H1 (cell line): ENCODE measurements around the gene KIDINS220. TPM values are rescaled to one million over a fixed set of nuclear protein-coding genes. Genes with fewer than 3 reads are reported as not detected.

ENCODE experiments used
- CTCF ChIA-PET: fragments of 300-600 bp; sonication (Branson Sonifier 250); formaldehyde crosslinking; loops from one replicate; lab custom pipeline; 2021; ENCODE audit not compliant: partially characterized antibody; lab: Charles Lee
- POLR2A ChIA-PET: fragments of 300-600 bp; sonication (Branson Sonifier 250); formaldehyde crosslinking; loops from one replicate; lab custom pipeline; 2021; ENCODE audit warnings: inconsistent platforms; ENCODE audit not compliant: partially characterized antibody; lab: Charles Lee
- DNase-seq, 2 experiments: peaks; one replicate each; pipeline versions ENCODE4 v3.0.0 to v3.0.0-alpha.2; 2010 to 2022; ENCODE audit warnings: low spot score in 2 of 2, low read depth in 1 of 2, mixed read lengths in 1 of 2
- FAIRE-seq: peaks from 2 replicates; lab custom pipeline; 2011; peaks lifted over from hg19 to GRCh38; lab: Jason Lieb, UNC
- H2AFZ ChIP-seq: 2 replicates; pipeline ENCODE4 v1.8.1; 2012; ENCODE audit warnings: low read length, inconsistent platforms
- H2AK5ac ChIP-seq: 2 replicates; pipeline ENCODE4 v1.6.1; 2013; ENCODE audit warnings: low read depth, low read length
- H2BK120ac ChIP-seq: replicated peaks from 2 replicates; pipeline ENCODE3; 2013; ENCODE audit warnings: low read depth, low read length, inconsistent platforms
- H2BK12ac ChIP-seq: 2 replicates; pipeline ENCODE4 v1.6.1; 2013; ENCODE audit warnings: low read depth, low read length
- H2BK15ac ChIP-seq: 2 replicates; pipeline ENCODE4 v1.6.1; 2013; ENCODE audit warnings: low read length
- H2BK20ac ChIP-seq: 2 replicates; pipeline ENCODE4 v1.6.1; 2013; ENCODE audit warnings: low read length
- H2BK5ac ChIP-seq: 2 replicates; pipeline ENCODE4 v1.6.1; 2013; ENCODE audit warnings: low read depth, low read length
- H3K14ac ChIP-seq: 2 replicates; pipeline ENCODE4 v1.6.1; 2013; ENCODE audit warnings: inconsistent platforms; ENCODE audit not compliant: insufficient read length
- H3K18ac ChIP-seq: 2 replicates; pipeline ENCODE4 v1.6.1; 2013; ENCODE audit warnings: low read length; ENCODE audit errors: extremely low read depth
- H3K23ac ChIP-seq: 2 replicates; pipeline ENCODE4 v1.6.1; 2013; ENCODE audit warnings: inconsistent platforms; ENCODE audit not compliant: insufficient read length
- H3K23me2 ChIP-seq: 2 replicates; pipeline ENCODE4 v1.6.1; 2013; ENCODE audit warnings: low read depth, low read length
- H3K27ac ChIP-seq: 2 replicates; pipeline ENCODE4 v1.6.1; 2011; ENCODE audit warnings: low read depth, low read length, inconsistent platforms
- H3K27me3 ChIP-seq, 4 experiments: replicated peaks in 1 of 4; 1 replicate in 1 of 4; 2 replicates in 3 of 4; pipeline versions ENCODE4 v1.6.1 to v1.8.1; 2011 to 2013; ENCODE audit warnings: low read length in 3 of 4, mild to moderate bottlenecking in 3 of 4, inconsistent platforms in 2 of 4, mixed read lengths in 2 of 4, moderate library complexity in 1 of 4; ENCODE audit not compliant: control insufficient read depth in 3 of 4, insufficient read depth in 3 of 4; ENCODE audit errors: extremely low read depth in 1 of 4
- H3K36me3 ChIP-seq, 4 experiments: 2 replicates each; pipeline versions ENCODE4 v1.6.1 to v1.8.1; 2011 to 2013; ENCODE audit warnings: mild to moderate bottlenecking in 4 of 4, low read length in 3 of 4, moderate library complexity in 2 of 4, control low read depth in 1 of 4, inconsistent platforms in 1 of 4; ENCODE audit not compliant: insufficient read depth in 4 of 4, control insufficient read depth in 2 of 4
- H3K4ac ChIP-seq: replicated peaks from 2 replicates; pipeline ENCODE3; 2013; ENCODE audit warnings: low read length, low read depth, mixed read lengths, inconsistent platforms; ENCODE audit not compliant: insufficient read length
- H3K4me1 ChIP-seq, 4 experiments: replicated peaks in 1 of 4; 1 replicate in 1 of 4; 2 replicates in 3 of 4; pipeline versions ENCODE4 v1.6.1 to v1.8.1; 2011 to 2013; ENCODE audit warnings: low read length in 3 of 4, inconsistent platforms in 2 of 4, mixed read lengths in 1 of 4; ENCODE audit not compliant: insufficient read depth in 4 of 4, control insufficient read depth in 3 of 4
- H3K4me2 ChIP-seq, 2 experiments: 2 replicates each; pipeline versions ENCODE4 v1.6.1 to v1.8.1; 2011 to 2013; ENCODE audit warnings: low read depth in 2 of 2, low read length in 2 of 2, control low read depth in 1 of 2, inconsistent platforms in 1 of 2, mild to moderate bottlenecking in 1 of 2; ENCODE audit not compliant: insufficient read depth in 1 of 2
- H3K4me3 ChIP-seq, 4 experiments: fragments of 200-600, 300-600 bp in 1 of 4; sonication (generic), shearing (Covaris generic), sonication (Bioruptor Twin) in 1 of 4; 2 replicates each; pipeline versions ENCODE4 v1.5.1 to v1.8.1; 2011 to 2016; ENCODE audit warnings: low read length in 4 of 4, low read depth in 3 of 4, control low read depth in 2 of 4, inconsistent platforms in 2 of 4, mild to moderate bottlenecking in 2 of 4, mixed read lengths in 1 of 4, moderate library complexity in 1 of 4; ENCODE audit not compliant: insufficient read depth in 2 of 4; ENCODE audit errors: extremely low read depth in 1 of 4
- H3K56ac ChIP-seq: replicated peaks from 2 replicates; pipeline ENCODE3; 2013; ENCODE audit warnings: low read depth, mild to moderate bottlenecking, mixed read lengths, low read length, inconsistent platforms; ENCODE audit not compliant: insufficient read length
- H3K79me1 ChIP-seq: 2 replicates; pipeline ENCODE4 v1.6.1; 2013; ENCODE audit warnings: low read depth, low read length, control low read depth
- H3K79me2 ChIP-seq, 2 experiments: 2 replicates each; pipeline versions ENCODE4 v1.6.1 to v1.8.1; 2012 to 2013; ENCODE audit warnings: low read length in 2 of 2, mild to moderate bottlenecking in 2 of 2, inconsistent platforms in 1 of 2; ENCODE audit not compliant: insufficient read depth in 2 of 2, control insufficient read depth in 1 of 2
- H3K9ac ChIP-seq, 4 experiments: replicated peaks in 1 of 4; 1 replicate in 1 of 4; 2 replicates in 3 of 4; pipeline versions ENCODE4 v1.6.1 to v1.8.1; 2011 to 2013; ENCODE audit warnings: low read depth in 3 of 4, low read length in 3 of 4, control low read depth in 2 of 4, mild to moderate bottlenecking in 2 of 4, moderate library complexity in 2 of 4, inconsistent platforms in 1 of 4; ENCODE audit errors: extremely low read depth in 1 of 4
- H3K9me3 ChIP-seq, 2 experiments: 2 replicates each; pipeline versions ENCODE4 v1.6.1 to v1.8.1; 2012 to 2013; ENCODE audit warnings: mild to moderate bottlenecking in 2 of 2, moderate library complexity in 2 of 2, control low read depth in 1 of 2, inconsistent platforms in 1 of 2, low read depth in 1 of 2, low read length in 1 of 2, mixed read lengths in 1 of 2; ENCODE audit not compliant: insufficient read depth in 2 of 2
- H4K20me1 ChIP-seq, 2 experiments: replicated peaks in 1 of 2; 2 replicates each; pipeline versions ENCODE3 to v1.8.1; 2011 to 2013; ENCODE audit warnings: inconsistent platforms in 2 of 2, low read length in 2 of 2, mild to moderate bottlenecking in 1 of 2; ENCODE audit not compliant: insufficient read depth in 2 of 2, control insufficient read depth in 1 of 2
- H4K5ac ChIP-seq: 2 replicates; pipeline ENCODE4 v1.6.1; 2013; ENCODE audit warnings: low read length, low read depth, mixed read lengths, inconsistent platforms; ENCODE audit not compliant: insufficient read length
- H4K8ac ChIP-seq: 2 replicates; pipeline ENCODE4 v1.8.0; 2013; ENCODE audit warnings: mild to moderate bottlenecking, moderate library complexity, low read length, inconsistent platforms; ENCODE audit not compliant: insufficient read depth; ENCODE audit errors: extremely low read depth
- H4K91ac ChIP-seq: replicated peaks from 2 replicates; pipeline ENCODE3; 2013; ENCODE audit warnings: low read length, mixed read lengths, inconsistent platforms; ENCODE audit not compliant: insufficient read length
- CHD2 ChIP-seq: IDR thresholded peaks from 2 replicates; pipeline ENCODE4 v1.6.1; 2012; ENCODE audit warnings: low read length, improper control_type of control experiment
- EZH2 ChIP-seq: fragments of 200-600 bp; sonication (generic); IDR thresholded peaks from 2 replicates; pipeline ENCODE4 v1.7.1; 2012; ENCODE audit warnings: low read depth, mild to moderate bottlenecking, moderate library complexity, low read length, inconsistent platforms; ENCODE audit not compliant: severe bottlenecking
- HDAC6 ChIP-seq: IDR thresholded peaks from one replicate; pipeline ENCODE4 v1.7.1; 2012; ENCODE audit warnings: low read depth, mild to moderate bottlenecking, inconsistent platforms, low read length, moderate library complexity
- KDM5A ChIP-seq: fragments of 200-600 bp; IDR thresholded peaks from 2 replicates; pipeline ENCODE4 v1.7.1; 2012; ENCODE audit warnings: mild to moderate bottlenecking, low read length, inconsistent platforms, mixed read lengths
- MAFK ChIP-seq: IDR thresholded peaks from 2 replicates; pipeline ENCODE4 v1.6.1; 2012; ENCODE audit warnings: low read depth, mild to moderate bottlenecking, improper control_type of control experiment, low read length
- POLR2AphosphoS5 ChIP-seq: IDR thresholded peaks from 2 replicates; pipeline ENCODE4 v1.6.1; 2011; ENCODE audit warnings: low read depth, low read length
- RAD21 ChIP-seq, 2 experiments: IDR thresholded peaks in 1 of 2; conservative IDR thresholded peaks in 1 of 2; 2 replicates each; pipeline ENCODE4 v1.6.1; 2011; ENCODE audit warnings: low read depth in 2 of 2, low read length in 2 of 2, improper control_type of control experiment in 1 of 2, inconsistent platforms in 1 of 2, mild to moderate bottlenecking in 1 of 2, moderate library complexity in 1 of 2
- RNF2 ChIP-seq: fragments of 200-900, 300-1000 bp; sonication (generic); IDR thresholded peaks from 2 replicates; pipeline ENCODE4 v1.7.1; 2016; ENCODE audit warnings: borderline replicate concordance, low read depth, mild to moderate bottlenecking, antibody characterized with exemption, low read length; ENCODE audit not compliant: poor library complexity, severe bottlenecking; ENCODE audit errors: missing control alignments
- RXRA ChIP-seq: IDR thresholded peaks from 2 replicates; pipeline ENCODE4 v1.6.1; 2011; ENCODE audit warnings: low read depth, mild to moderate bottlenecking, low read length, moderate library complexity; ENCODE audit not compliant: insufficient read depth
- SIX5 ChIP-seq: IDR thresholded peaks from 2 replicates; pipeline ENCODE4 v1.6.1; 2011; ENCODE audit warnings: mild to moderate bottlenecking, low read depth, low read length
- TAF1 ChIP-seq: IDR thresholded peaks from 2 replicates; pipeline ENCODE4 v1.6.1; 2011; ENCODE audit warnings: mild to moderate bottlenecking, low read depth, low read length
- YY1 ChIP-seq: IDR thresholded peaks from 2 replicates; pipeline ENCODE4 v1.6.1; 2011; ENCODE audit warnings: low read depth, mild to moderate bottlenecking, low read length
- ZNF274 ChIP-seq: IDR thresholded peaks from 2 replicates; pipeline ENCODE4 v1.7.0; 2012; ENCODE audit warnings: low read length, borderline replicate concordance; ENCODE audit errors: extremely low read depth
- WGBS, 2 experiments: shearing (Covaris generic) in 1 of 2; methylation state at CpG; one replicate each; pipeline versions ENCODE4 v1.1.6 to v1.1.7; 2013 to 2015; ENCODE audit warnings: low lambda C conversion rate in 2 of 2, mixed read lengths in 2 of 2, inconsistent platforms in 1 of 2, low coverage in 1 of 2, missing lambda C conversion rate in 1 of 2; ENCODE audit not compliant: insufficient replicate concordance in 2 of 2, insufficient coverage in 1 of 2, insufficient read length in 1 of 2; ENCODE audit errors: extremely low coverage in 1 of 2, missing lambda C conversion rate in 1 of 2; 5-methylcytosine and 5-hydroxymethylcytosine counted together
- polyA plus RNA-seq, 7 experiments: library from polyadenylated mRNA; depleted of rRNA in 3 of 7; stranded (reverse) in 5 of 7; unstranded in 2 of 7; fragments of >200 nt in 5 of 7; fragments of 200-250 nt in 2 of 7; gene quantifications; 1 replicate in 5 of 7; 2 replicates in 1 of 7; 4 replicates in 1 of 7; pipeline versions ENCODE4 v1.2.1 to v1.2.3, GENCODE V29; 2011 to 2013; ENCODE audit warnings: missing spikeins in 2 of 7, mixed read lengths in 2 of 7
- total RNA-seq: library from RNA; stranded (reverse); fragmentation: NEBNext Ultra II Directional; extraction: Animal tissue kit (Norgen Biotek cat#: 25700); gene quantifications from 2 replicates; pipeline ENCODE4 v1.2.1, GENCODE V29; 2021

KIDINS220 gene
- total and polyA plus RNA-seq, 2 of the 8 experiments (the other 6 are each of a cell fraction or from before 2014, with no cell fraction given): 21.2 to 27.1 TPM

- Histone ChIP-seq H3K27ac (no peak overlapping the region), H3K79me1 (no peaks in the 10 kb centered on the region), H2BK120ac (no peak overlapping the region), H3K9me3 (no peaks in the 10 kb centered on the region), H4K91ac (no peak overlapping the region), H4K5ac (no peak overlapping the region), H2AK5ac (no peak overlapping the region), H2AFZ (no peak overlapping the region), H3K18ac (no peak overlapping the region), H4K20me1 (no peaks in the 10 kb centered on the region), H3K9ac (no peak overlapping the region), H3K14ac (no peak overlapping the region), H3K4me2 (no peak overlapping the region), H2BK5ac (no peak overlapping the region), H3K4me3 (no peak overlapping the region), H3K79me2 (no peaks in the 10 kb centered on the region), H3K36me3 (peaks cover 0 to 9% (median 5%) of the 10 kb centered on the region in 4 experiments; a peak in 5 of 8 replicates), H3K4me1 (no peaks in the 10 kb centered on the region), H2BK20ac (no peak overlapping the region), H3K27me3 (no peaks in the 10 kb centered on the region), H3K23me2 (no peaks in the 10 kb centered on the region), H4K8ac (no peak overlapping the region), H2BK12ac (no peak overlapping the region), H3K56ac (no peak overlapping the region), H3K23ac (no peak overlapping the region), H3K4ac (no peak overlapping the region), H2BK15ac (no peak overlapping the region)
- ChIA-PET POLR2A (no interaction called here), CTCF (no interaction called here)
- DNase-seq: no peak
- FAIRE-seq: no peak
- WGBS, 2 experiments: 93% methylated on average over 6 of the region's 6 CpGs; no CpG with 5 or more reads in 1 of the 2 experiments
- TF ChIP-seq POLR2AphosphoS5: no peak
- TF ChIP-seq HDAC6: no peak
- no peak for TF ChIP-seq RAD21 (IDR thresholded peaks at IDR 0.05 in 1 of 2, conservative IDR thresholded peaks at IDR 0.05 in 1 of 2; ENCODE audit: low read depth in 2 of 2, low read length in 2 of 2)
- no peak for TF ChIP-seq MAFK
- TF ChIP-seq YY1: no peak
- no peak for TF ChIP-seq TAF1
- no peak for TF ChIP-seq KDM5A
- TF ChIP-seq SIX5: no peak
- TF ChIP-seq EZH2: no peak
- TF ChIP-seq CHD2: no peak
- no peak for TF ChIP-seq RNF2
- no peak for TF ChIP-seq ZNF274
- TF ChIP-seq RXRA: no peak
These were observed 30.3 kb downstream of the KIDINS220 start for GRCh38 chr2:8806885-8807704.
